Activated naive CD8-positive, alpha-beta T cell (primary cell): ENCODE measurements around the gene CTDNEP1.

ENCODE experiments used
- H3K27ac Mint-ChIP-seq: one replicate; pipeline ENCODE4 v1.8.0; 2021; ENCODE audit warnings: mixed read lengths
- H3K27me3 Mint-ChIP-seq: one replicate; pipeline ENCODE4 v1.8.0; 2021; ENCODE audit warnings: mixed read lengths
- H3K36me3 Mint-ChIP-seq: one replicate; pipeline ENCODE4 v1.8.0; 2021; ENCODE audit warnings: mixed read lengths
- H3K4me1 Mint-ChIP-seq: one replicate; pipeline ENCODE4 v1.8.0; 2021; ENCODE audit warnings: low read depth, mixed read lengths
- H3K4me3 Mint-ChIP-seq: one replicate; pipeline ENCODE4 v1.8.0; 2021; ENCODE audit warnings: mild to moderate bottlenecking, mixed read lengths
- H3K9me3 Mint-ChIP-seq: one replicate; pipeline ENCODE4 v1.8.0; 2021; ENCODE audit warnings: low read depth, mixed read lengths

The CTDNEP1 gene

GRCh38 chr17:7233701-7234082, 17.8 kb downstream of the CTDNEP1 start:
- Mint-ChIP-seq H3K36me3 (peaks cover 5% of the 10 kb centered on the region), H3K27ac (peak overlapping the region; percentile 95), H3K27me3 (no peaks in the 10 kb centered on the region), H3K9me3 (no peaks in the 10 kb centered on the region), H3K4me3 (peak overlapping the region; percentile 96), H3K4me1 (peaks cover 49% of the 10 kb centered on the region)

GRCh38 chr17:7232114-7232513, 19.4 kb downstream of the CTDNEP1 start:
- H3K9me3 Mint-ChIP-seq: no peaks in the 10 kb centered on the region
- H3K27me3 Mint-ChIP-seq: no peaks in the 10 kb centered on the region
- peaks cover 50% of the 10 kb centered on the region for H3K4me1 Mint-ChIP-seq
- H3K4me3 Mint-ChIP-seq: peak overlapping the region; percentile 76
- H3K27ac Mint-ChIP-seq: no peak overlapping the region
- peaks cover 9% of the 10 kb centered on the region for H3K36me3 Mint-ChIP-seq

DNA sequence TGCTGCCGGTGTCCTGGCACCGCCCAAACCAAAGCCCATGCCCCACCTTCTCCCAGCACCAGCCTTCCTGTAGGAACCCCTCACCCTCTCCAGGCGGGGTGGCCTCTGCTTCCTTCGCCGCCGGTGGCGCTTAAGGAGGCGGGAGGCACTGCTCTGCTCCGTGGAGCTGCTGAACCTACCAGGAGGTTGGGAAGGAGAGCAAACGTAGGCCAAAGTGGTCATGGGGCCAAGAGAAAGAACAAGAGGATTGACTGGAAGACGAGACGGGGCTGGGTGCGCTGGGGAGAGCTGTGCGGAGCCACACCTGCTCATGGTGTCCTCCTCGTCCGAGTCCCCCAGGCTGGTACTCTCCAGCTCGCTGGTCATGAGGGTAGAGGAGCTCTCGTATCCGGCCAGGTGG, 22.0 kb downstream of the CTDNEP1 start:
- Mint-ChIP-seq H3K27me3 (no peaks in the 10 kb centered on the region), H3K36me3 (peaks cover 7% of the 10 kb centered on the region), H3K4me1 (peaks cover 26% of the 10 kb centered on the region), H3K27ac (no peak overlapping the region), H3K9me3 (no peaks in the 10 kb centered on the region), H3K4me3 (no peak overlapping the region)

DNA sequence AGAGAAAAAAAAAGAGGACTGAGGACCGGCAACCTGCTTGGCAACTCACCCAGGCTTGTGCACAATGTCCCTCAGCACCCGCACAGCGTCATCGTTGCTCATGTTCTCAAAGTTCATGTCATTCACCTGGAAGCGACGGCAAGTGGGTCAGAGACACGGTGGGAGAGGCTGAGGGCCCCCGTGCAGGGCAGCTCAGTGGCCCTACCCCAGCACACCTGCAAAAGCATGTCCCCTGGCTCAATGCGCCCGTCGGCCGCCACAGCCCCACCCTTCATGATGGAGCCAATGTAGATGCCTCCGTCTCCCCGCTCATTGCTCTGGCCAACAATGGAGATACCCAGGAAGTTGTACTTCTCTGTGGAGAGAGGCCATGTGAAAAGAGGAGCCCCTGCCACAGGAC, 22.6 kb downstream of the CTDNEP1 start:
- H3K27me3 Mint-ChIP-seq: no peaks in the 10 kb centered on the region
- H3K36me3 Mint-ChIP-seq: peaks cover 7% of the 10 kb centered on the region
- no peaks in the 10 kb centered on the region for H3K9me3 Mint-ChIP-seq
- H3K4me3 Mint-ChIP-seq: no peak overlapping the region
- H3K4me1 Mint-ChIP-seq: peaks cover 24% of the 10 kb centered on the region
- no peak overlapping the region for H3K27ac Mint-ChIP-seq

DNA sequence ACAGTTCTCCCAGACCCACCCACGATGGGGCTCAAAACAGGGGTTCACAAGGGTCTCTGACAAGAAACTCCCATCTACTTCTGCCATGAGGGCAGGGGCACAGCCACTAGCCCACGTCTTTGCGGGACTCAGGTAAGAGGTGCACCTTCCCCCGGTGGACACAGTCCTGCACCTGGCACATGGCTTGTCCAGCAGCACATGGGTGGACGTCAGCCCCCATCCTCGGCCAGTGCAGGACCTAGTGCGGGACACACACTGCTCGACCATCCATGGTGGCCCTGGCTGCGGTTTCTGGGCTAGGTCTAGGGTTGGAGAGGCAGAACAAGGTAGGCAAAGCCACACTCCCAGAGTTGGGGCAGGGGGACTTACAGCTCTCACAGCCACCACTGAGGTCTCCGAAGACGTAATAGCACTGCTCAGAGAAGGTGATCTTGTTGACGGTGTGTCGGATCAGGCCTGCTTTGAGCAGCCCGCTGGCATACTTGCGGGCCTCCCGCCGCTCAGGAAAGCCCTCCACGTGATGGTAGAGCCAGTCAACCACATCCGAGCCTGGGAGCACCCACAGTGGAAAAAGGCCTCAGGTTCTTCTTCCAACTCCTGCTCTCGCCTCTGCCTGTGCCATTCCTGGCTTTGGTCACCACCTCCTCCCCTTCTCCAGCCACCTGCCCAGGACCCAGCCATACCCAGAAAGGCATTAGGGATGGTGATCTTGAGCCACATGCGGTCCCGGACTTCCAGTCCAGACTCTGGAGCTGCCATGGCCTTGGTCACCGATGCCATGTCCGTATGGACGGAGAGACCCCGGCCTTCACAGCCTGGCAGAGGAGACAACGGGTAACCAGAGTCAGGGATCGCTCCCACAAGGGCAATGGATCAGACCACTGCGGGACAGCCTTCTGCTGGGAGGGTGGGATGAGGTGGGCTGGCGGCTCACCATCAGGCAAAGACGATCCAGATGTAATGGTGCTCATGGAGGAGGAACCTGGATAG, 24.5 kb downstream of the CTDNEP1 start:
- Mint-ChIP-seq H3K27me3 (no peaks in the 10 kb centered on the region), H3K4me3 (no peak overlapping the region), H3K36me3 (peaks cover 8% of the 10 kb centered on the region), H3K9me3 (no peaks in the 10 kb centered on the region), H3K27ac (no peak overlapping the region), H3K4me1 (peaks cover 15% of the 10 kb centered on the region)

DNA sequence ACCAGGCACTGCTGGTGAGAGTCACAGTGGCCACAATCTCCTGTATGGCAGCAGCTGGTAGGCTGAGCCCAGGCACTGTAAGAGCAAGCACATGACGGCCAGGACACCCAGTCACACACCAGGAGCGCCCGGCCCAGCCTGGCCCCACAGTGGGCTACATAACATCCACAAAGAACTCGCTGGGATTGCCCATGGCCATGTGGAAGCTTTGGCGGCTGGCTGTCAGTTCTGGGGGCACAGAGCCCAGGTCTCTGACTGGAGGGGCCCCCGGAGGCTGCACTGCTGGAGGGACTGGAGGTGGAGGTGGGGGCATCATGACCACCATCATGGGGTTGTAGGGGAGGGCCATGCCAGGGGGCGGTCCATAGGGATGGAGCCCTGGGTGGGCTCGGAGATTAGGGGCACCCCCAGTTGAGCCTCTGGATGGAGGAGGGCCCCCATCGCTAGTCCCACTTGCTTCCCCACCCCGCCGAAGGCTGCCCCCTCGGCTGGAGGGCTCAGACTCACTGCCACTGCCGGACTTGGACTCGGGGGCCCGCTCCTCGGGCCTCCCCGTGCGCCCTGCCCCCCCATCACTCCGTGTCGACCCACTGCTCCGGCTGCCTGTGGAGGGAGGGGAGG, 25.7 kb downstream of the CTDNEP1 start:
- Mint-ChIP-seq H3K36me3 (peaks cover 7% of the 10 kb centered on the region), H3K9me3 (no peaks in the 10 kb centered on the region), H3K4me3 (no peak overlapping the region)

DNA sequence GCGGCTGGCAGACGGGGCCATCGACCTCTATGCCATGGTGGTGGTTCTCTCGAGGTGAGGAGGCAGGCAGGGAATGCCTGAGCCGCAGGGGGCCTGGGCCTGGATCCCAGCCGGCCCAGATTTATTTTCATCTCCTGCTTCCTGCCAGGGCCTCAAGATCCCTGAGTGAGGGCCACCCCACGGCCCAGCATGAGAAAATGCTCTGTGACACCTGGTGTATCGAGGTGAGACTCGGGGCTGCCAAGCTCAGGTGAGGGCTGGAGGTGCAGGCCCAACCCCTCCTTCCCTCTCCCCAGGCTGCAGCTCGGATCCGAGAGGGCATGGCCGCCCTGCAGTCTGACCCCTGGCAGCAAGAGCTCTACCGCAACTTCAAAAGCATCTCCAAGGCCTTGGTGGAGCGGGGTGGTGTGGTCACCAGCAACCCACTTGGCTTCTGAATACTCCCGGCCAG, 26.8 kb downstream of the CTDNEP1 start:
- Mint-ChIP-seq H3K4me1 (peaks cover 22% of the 10 kb centered on the region), H3K27me3 (no peaks in the 10 kb centered on the region), H3K36me3 (peaks cover 7% of the 10 kb centered on the region), H3K9me3 (no peaks in the 10 kb centered on the region), H3K27ac (no peak overlapping the region), H3K4me3 (no peak overlapping the region)

More for the DNA sequence above, 25.7 kb downstream of the CTDNEP1 start:
- H3K27ac Mint-ChIP-seq: no peak overlapping the region
- no peaks in the 10 kb centered on the region for H3K27me3 Mint-ChIP-seq
- H3K4me1 Mint-ChIP-seq: peaks cover 16% of the 10 kb centered on the region

- peaks cover 7% of the 10 kb centered on the region for H3K36me3 Mint-ChIP-seq
- H3K4me3 Mint-ChIP-seq: no peak overlapping the region
- H3K27me3 Mint-ChIP-seq: no peaks in the 10 kb centered on the region
- H3K4me1 Mint-ChIP-seq: peaks cover 28% of the 10 kb centered on the region
- H3K27ac Mint-ChIP-seq: no peak overlapping the region
- no peaks in the 10 kb centered on the region for H3K9me3 Mint-ChIP-seq
Measured at GRCh38 chr17:7224110-7224509, 27.4 kb downstream of the CTDNEP1 start.

DNA sequence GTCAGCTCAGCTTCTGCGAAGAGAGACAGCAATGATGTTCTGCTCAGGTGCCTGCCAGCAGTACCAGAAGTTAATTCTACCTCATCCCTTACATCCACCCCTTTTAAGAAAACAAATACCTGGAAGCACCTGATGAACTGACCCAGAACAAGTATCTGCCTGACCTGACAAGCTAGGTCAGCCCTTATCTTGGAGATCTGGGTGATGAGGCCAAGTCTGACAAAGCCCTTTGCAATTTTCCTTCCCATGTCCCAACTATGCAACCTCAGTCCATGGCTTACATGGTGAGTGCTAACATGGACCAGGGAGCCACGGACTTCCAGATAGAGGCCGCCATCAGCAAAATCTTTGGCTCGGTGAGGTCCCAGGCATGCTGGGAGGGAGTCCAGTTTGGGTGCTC, 28.2 kb downstream of the CTDNEP1 start:
- Mint-ChIP-seq H3K27me3 (no peaks in the 10 kb centered on the region), H3K9me3 (no peaks in the 10 kb centered on the region), H3K4me1 (peaks cover 34% of the 10 kb centered on the region), H3K27ac (no peak overlapping the region), H3K36me3 (peaks cover 7% of the 10 kb centered on the region), H3K4me3 (no peak overlapping the region)

- Mint-ChIP-seq H3K9me3 (no peaks in the 10 kb centered on the region), H3K4me3 (no peak overlapping the region), H3K4me1 (peaks cover 35% of the 10 kb centered on the region), H3K36me3 (peaks cover 4% of the 10 kb centered on the region), H3K27me3 (no peaks in the 10 kb centered on the region), H3K27ac (no peak overlapping the region)
Measured at GRCh38 chr17:7222972-7223292, 28.6 kb downstream of the CTDNEP1 start.

GRCh38 chr17:7222093-7222971, 29.2 kb downstream of the CTDNEP1 start:
- H3K27ac Mint-ChIP-seq: no peak overlapping the region
- peaks cover 38% of the 10 kb centered on the region for H3K4me1 Mint-ChIP-seq
- no peak overlapping the region for H3K4me3 Mint-ChIP-seq
- H3K36me3 Mint-ChIP-seq: peaks cover 3% of the 10 kb centered on the region
- no peaks in the 10 kb centered on the region for H3K27me3 Mint-ChIP-seq
- no peaks in the 10 kb centered on the region for H3K9me3 Mint-ChIP-seq

- peak overlapping the region; percentile 93 for H3K4me3 Mint-ChIP-seq
- H3K27me3 Mint-ChIP-seq: no peaks in the 10 kb centered on the region
- peaks cover 42% of the 10 kb centered on the region for H3K4me1 Mint-ChIP-seq
- peaks cover 3% of the 10 kb centered on the region for H3K36me3 Mint-ChIP-seq
- H3K27ac Mint-ChIP-seq: peak overlapping the region; percentile 83
- no peaks in the 10 kb centered on the region for H3K9me3 Mint-ChIP-seq
Measured at GRCh38 chr17:7221278-7222092, 30.0 kb downstream of the CTDNEP1 start.

GRCh38 chr17:7220593-7221277, 30.8 kb downstream of the CTDNEP1 start:
- Mint-ChIP-seq H3K9me3 (no peaks in the 10 kb centered on the region), H3K4me1 (peaks cover 50% of the 10 kb centered on the region)

More at GRCh38 chr17:7220593-7221277, 30.8 kb downstream of the CTDNEP1 start:
- Mint-ChIP-seq H3K27ac (peak overlapping the region; percentile 83), H3K4me3 (peak overlapping the region; percentile 93), H3K36me3 (peaks cover 3% of the 10 kb centered on the region), H3K27me3 (no peaks in the 10 kb centered on the region)
